HG03565 (cell line): ENCODE results near the gene SERBP1.
A peak's percentile ranks its signal among the peaks of the same experiment; 100 is the strongest.
"Not testable (repeated sequence)": the region's sequence is repeated elsewhere in the genome, so short reads cannot be mapped to it uniquely, and the experiment has no call there.

Experiments used
- ATAC-seq: cut with Tn5 transposase; IDR thresholded peaks from one replicate; pipeline ENCODE4 v1.9.1; 2021; ENCODE audit warnings: mild to moderate bottlenecking, moderate library complexity; ENCODE audit not compliant: unreplicated experiment

The SERBP1 gene

GRCh38 chr1:67430358-67431155 lies at the start of gene SERBP1:
SERBP1 (minus strand) TSS chr1:67430402; CDS start chr1:67430300, 102 bp downstream.
- peak; percentile 90 for ATAC-seq

- ATAC-seq = no peak
These were observed 49.1 kb upstream of the SERBP1 start for GRCh38 chr1:67479146-67479891.

- no peak for ATAC-seq
These were observed 46.7 kb upstream of the SERBP1 start for GRCh38 chr1:67476906-67477305.

GRCh38 chr1:67476006-67476482 lies 45.8 kb upstream of the SERBP1 start:
- no peak for ATAC-seq

- ATAC-seq = no peak
These were observed 41.9 kb upstream of the SERBP1 start for GRCh38 chr1:67472056-67472455.

- no peak for ATAC-seq
These were observed 39.2 kb upstream of the SERBP1 start for GRCh38 chr1:67469431-67469830.

GRCh38 chr1:67468066-67468718 lies 38.0 kb upstream of the SERBP1 start:
- no peak for ATAC-seq

- no peak for ATAC-seq
These were observed 35.2 kb upstream of the SERBP1 start for GRCh38 chr1:67465375-67465774.

GRCh38 chr1:67464746-67465145 lies 34.5 kb upstream of the SERBP1 start:
- no peak for ATAC-seq

- no peak for ATAC-seq
These were observed 33.9 kb upstream of the SERBP1 start for GRCh38 chr1:67464058-67464457.

- ATAC-seq = no peak
These were observed 33.2 kb upstream of the SERBP1 start for GRCh38 chr1:67463298-67463955.

- ATAC-seq = no peak
These were observed 30.7 kb upstream of the SERBP1 start for GRCh38 chr1:67460676-67461500.

- no peak for ATAC-seq
These were observed 28.9 kb upstream of the SERBP1 start for GRCh38 chr1:67459068-67459467.

GRCh38 chr1:67458663-67459062 lies 28.5 kb upstream of the SERBP1 start:
- no peak for ATAC-seq

GRCh38 chr1:67457247-67457646 lies 27.0 kb upstream of the SERBP1 start:
- no peak for ATAC-seq

GRCh38 chr1:67451815-67452214 lies 21.6 kb upstream of the SERBP1 start:
- no peak for ATAC-seq

GRCh38 chr1:67451356-67451755 lies 21.2 kb upstream of the SERBP1 start:
- no peak for ATAC-seq

- no peak for ATAC-seq
These were observed 16.7 kb upstream of the SERBP1 start for GRCh38 chr1:67446893-67447292.

GRCh38 chr1:67446014-67446413 lies 15.8 kb upstream of the SERBP1 start:
- ATAC-seq = not testable (repeated sequence)

GRCh38 chr1:67441739-67442281 lies 11.6 kb upstream of the SERBP1 start:
- ATAC-seq = no peak
